Ishikawa (cell line): ENCODE measurements around the gene TBC1D1.

ENCODE experiments used
- CEBPB ChIP-seq: IDR thresholded peaks from 2 replicates; pipeline ENCODE4 v1.6.1; 2012
- CREB1 ChIP-seq: IDR thresholded peaks from 2 replicates; pipeline ENCODE4 v1.6.1; 2012; ENCODE audit warnings: low read depth
- EGR1 ChIP-seq: IDR thresholded peaks from 2 replicates; pipeline ENCODE4 v1.6.1; 2012
- EP300 ChIP-seq: IDR thresholded peaks from 2 replicates; pipeline ENCODE4 v1.6.1; 2012; ENCODE audit warnings: borderline replicate concordance
- FOXM1 ChIP-seq: IDR thresholded peaks from 2 replicates; pipeline ENCODE4 v1.6.1; 2012; ENCODE audit warnings: low read depth, borderline replicate concordance
- MAX ChIP-seq: IDR thresholded peaks from 2 replicates; pipeline ENCODE4 v1.6.1; 2012
- NFIC ChIP-seq: IDR thresholded peaks from 2 replicates; pipeline ENCODE4 v1.6.1; 2012
- RAD21 ChIP-seq: IDR thresholded peaks from 2 replicates; pipeline ENCODE4 v1.6.1; 2012; ENCODE audit warnings: low read depth
- REST ChIP-seq: IDR thresholded peaks from 2 replicates; pipeline ENCODE4 v1.6.1; 2012; ENCODE audit warnings: low read depth, mild to moderate bottlenecking
- TAF1 ChIP-seq: IDR thresholded peaks from 2 replicates; pipeline ENCODE4 v1.6.1; 2012; ENCODE audit warnings: low read depth, mild to moderate bottlenecking
- TCF12 ChIP-seq: IDR thresholded peaks from 2 replicates; pipeline ENCODE4 v1.6.1; 2012; ENCODE audit warnings: low read depth
- TEAD4 ChIP-seq: IDR thresholded peaks from 2 replicates; pipeline ENCODE4 v1.6.1; 2012
- USF1 ChIP-seq: IDR thresholded peaks from 2 replicates; pipeline ENCODE4 v1.6.1; 2012
- YY1 ChIP-seq: IDR thresholded peaks from 2 replicates; pipeline ENCODE4 v1.6.1; 2012; ENCODE audit warnings: low read depth
- ZBTB7A ChIP-seq: IDR thresholded peaks from 2 replicates; pipeline ENCODE4 v1.6.1; 2012; ENCODE audit warnings: low read depth

The TBC1D1 gene

GRCh38 chr4:38128478-38129459 lies 237.9 kb downstream of the TBC1D1 start:
- TF ChIP-seq RAD21: no peak
- TF ChIP-seq TAF1: no peak
- TF ChIP-seq EGR1: no peak
- TF ChIP-seq NFIC: no peak
- TF ChIP-seq TEAD4: no peak
- TF ChIP-seq USF1: no peak
- TF ChIP-seq TCF12: no peak
- no peak for TF ChIP-seq CREB1
- no peak for TF ChIP-seq REST
- no peak for TF ChIP-seq ZBTB7A

GRCh38 chr4:38129460-38130227 lies 238.8 kb downstream of the TBC1D1 start:
- TF ChIP-seq TEAD4 (no peak), FOXM1 (no peak), YY1 (no peak), CREB1 (no peak), CEBPB (no peak), NFIC (no peak), TAF1 (no peak)

- no peak for TF ChIP-seq ZBTB7A
- no peak for TF ChIP-seq FOXM1
- TF ChIP-seq CREB1: no peak
- no peak for TF ChIP-seq TCF12
- TF ChIP-seq EGR1: no peak
- TF ChIP-seq YY1: no peak
- TF ChIP-seq NFIC: no peak
- no peak for TF ChIP-seq RAD21
- TF ChIP-seq EP300: no peak
- TF ChIP-seq TAF1: no peak
- no peak for TF ChIP-seq MAX
- TF ChIP-seq USF1: no peak
These were observed 240.0 kb downstream of the TBC1D1 start for GRCh38 chr4:38130884-38131283.

GRCh38 chr4:38131371-38132091 lies 240.6 kb downstream of the TBC1D1 start:
- TF ChIP-seq REST (no peak), MAX (no peak), TAF1 (no peak), CEBPB (no peak), NFIC (no peak), ZBTB7A (no peak), RAD21 (no peak), EP300 (no peak), YY1 (no peak), EGR1 (no peak)

GRCh38 chr4:38132107-38132673 lies 241.3 kb downstream of the TBC1D1 start:
- no peak for TF ChIP-seq EGR1
- no peak for TF ChIP-seq TEAD4
